NCI-H187 treated with DMSO at 0.1 percent for 48 hours (cell line): ENCODE data around the gene ANKRD60.

Experiments used
- DNase-seq: peaks from one replicate; lab custom pipeline; 2025; lab: John Stamatoyannopoulos, UW

The ANKRD60 gene, protein sequence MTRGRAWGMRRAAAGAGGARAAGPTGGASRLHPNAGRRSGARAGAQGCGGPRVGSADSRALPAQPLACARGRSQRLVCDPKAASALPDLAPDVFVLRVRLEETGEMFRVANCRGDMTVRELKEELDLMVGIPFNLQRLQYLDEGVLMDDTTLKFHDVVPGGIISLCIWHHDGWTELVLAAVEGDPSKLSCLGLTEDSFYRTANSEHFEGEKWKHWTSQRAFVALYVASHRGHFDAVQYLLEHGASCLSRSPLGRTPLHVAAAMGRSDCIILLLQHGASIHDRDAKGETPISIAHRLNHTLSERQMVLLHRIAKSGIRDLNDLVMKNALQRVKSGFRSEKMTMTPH

DNA sequence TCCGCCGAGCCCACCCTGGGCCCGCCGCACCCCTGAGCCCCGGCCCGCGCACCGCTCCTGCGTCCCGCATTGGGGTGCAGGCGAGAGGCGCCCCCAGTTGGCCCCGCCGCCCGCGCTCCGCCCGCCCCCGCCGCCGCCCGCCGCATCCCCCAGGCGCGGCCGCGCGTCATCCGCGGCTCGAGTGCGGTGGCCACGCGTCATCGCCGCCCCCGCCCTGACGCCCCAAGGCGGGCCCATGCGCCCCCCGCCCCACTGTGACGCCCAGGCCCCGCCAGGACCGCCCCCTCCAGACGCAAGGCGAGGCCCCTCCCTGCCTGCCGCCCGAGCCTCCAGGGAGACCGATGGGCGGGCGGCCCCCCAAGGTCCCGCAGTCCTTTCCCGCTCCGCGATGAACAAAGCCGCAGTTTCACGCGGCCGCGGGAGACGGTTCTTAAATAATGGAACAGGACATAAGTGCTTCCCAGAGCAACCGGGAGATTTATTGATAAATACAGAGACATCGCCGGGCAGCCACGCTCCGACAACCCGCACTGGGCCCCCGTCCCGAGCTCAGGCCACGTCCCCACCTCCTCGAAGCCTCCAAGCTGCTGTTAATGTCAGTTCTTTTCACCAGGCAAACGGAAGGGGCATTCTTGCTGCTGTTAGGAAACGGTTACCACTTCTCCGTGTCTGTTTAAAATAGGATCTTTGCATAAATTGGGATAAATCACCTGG lies at the start of gene ANKRD60:
TSS of gene ANKRD60 (minus strand) at position 170 of the 714 bp plus-strand sequence. CDS start at position 170, 0 bp downstream.
- no peak for DNase-seq

- peak; percentile 66 for DNase-seq
These were observed 49.4 kb upstream of the ANKRD60 start for GRCh38 chr20:58277578-58278472.

DNA sequence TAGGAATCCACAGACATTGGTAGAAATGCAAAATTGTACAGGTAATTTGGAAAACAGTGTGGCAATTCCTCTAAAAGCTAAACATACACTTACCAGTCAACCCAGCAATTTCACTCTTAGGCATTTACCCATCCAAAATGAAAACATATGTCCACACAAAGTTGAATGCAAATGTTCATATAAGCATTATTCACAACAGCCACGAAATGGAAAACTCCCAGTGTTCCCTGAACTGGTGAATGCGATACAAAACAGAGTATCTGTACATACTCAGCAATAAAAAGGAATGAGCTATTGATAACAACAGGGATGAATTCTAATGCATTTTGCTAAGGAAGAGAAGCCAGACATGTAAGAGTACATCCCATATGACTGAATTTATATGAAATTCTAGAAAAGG lies 48.7 kb upstream of the ANKRD60 start:
- DNase-seq: no peak

DNA sequence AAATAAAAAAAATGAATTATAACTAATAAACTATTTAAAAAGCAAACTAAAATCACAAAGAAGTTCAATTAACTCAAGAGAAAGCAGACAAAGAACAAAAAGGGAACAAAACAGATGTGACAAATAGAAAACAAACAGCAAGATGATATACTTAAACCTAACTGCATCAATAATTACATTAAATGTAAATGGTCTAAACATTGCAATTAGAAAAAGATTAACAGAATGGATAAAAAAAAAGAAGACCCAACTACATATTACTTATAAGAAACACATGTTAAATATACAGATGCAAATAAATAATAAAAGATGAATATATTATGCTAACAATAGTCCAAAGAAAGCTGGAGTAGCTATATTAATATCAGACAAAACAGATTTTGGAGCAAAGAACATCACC lies 45.9 kb upstream of the ANKRD60 start:
- DNase-seq: no peak

- DNase-seq: no peak
These were observed 43.3 kb upstream of the ANKRD60 start for GRCh38 chr20:58271606-58272351.

- DNase-seq: no peak
These were observed 40.6 kb upstream of the ANKRD60 start for GRCh38 chr20:58268936-58269619.

DNA sequence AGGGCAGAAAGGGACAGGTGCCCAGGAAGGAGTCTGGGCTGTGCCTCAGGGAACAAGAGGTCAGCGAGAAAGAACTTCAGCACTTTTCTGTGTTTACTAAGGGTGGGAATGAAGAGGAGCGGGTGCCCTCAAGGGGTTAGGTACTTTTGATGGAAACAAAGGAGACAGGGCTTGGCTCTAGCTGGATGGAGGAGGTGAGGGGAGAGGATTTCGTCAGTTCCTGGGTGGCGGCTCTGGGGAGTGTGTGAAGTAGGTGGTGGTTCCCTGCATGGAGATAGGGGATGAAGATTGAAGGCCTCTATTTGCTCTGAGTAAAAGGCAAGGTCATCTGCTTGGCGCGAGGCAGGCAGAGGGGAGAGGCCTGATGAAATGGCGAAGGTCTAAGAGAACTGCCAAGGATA lies 40.0 kb upstream of the ANKRD60 start:
- DNase-seq: no peak

DNA sequence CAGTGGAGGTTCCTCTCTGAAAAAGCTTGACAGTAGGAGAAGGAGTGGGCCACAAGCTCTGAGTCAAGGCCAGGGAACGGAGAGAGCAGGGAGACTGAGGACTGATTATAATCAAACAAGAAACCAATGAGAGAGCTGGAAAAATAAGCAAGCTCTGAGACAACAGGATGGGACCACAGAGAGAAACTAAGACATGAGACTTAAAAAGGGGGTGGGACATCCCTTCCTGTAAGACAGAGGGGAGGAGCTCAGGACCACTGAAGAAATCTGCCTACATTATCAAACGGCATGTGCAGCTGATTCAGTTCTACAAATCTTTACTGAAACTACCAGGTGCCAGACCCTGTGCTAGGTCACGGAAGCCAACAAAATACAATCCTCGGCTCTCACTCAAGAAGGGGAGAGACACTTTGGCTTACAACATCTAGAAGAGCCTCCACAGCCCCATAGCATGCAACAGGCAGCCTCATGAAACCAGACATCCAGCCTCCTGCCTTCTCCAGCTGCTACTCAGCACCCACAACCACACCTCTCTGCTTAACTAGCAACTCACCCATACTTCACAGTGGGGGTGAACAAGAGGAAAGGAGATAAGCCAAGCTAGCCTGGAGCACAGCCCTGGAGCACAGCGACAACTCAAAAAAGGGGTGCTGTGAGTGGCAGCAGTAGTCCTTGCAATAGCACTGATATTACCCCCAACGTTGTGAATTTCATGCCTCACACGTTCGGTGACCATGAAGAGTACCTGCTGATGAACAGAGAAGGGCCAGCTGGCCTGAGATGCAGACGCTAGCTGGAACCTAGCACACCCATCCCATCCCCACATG lies 39.1 kb upstream of the ANKRD60 start:
- no peak for DNase-seq

DNA sequence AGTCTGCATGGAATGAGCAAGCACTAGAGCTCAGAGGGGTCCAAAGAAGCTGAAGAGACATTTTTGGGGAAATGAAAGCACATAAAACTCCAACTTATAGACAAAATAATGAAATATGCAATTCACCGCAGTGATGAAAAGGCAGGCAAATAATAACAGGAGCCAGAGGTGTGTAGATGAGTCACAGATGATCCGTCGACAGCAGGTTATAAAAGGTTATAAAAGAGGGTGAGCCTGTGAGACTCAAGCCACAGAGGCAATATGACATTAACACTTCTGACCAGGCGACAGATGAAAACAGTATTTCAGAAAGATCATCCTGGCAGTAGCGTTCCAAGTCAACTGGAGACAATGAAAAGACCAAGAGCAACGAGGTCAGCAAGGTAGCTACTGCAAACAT lies 35.8 kb upstream of the ANKRD60 start:
- DNase-seq: no peak

- DNase-seq: no peak
These were observed 33.2 kb upstream of the ANKRD60 start for GRCh38 chr20:58261660-58262059.

DNA sequence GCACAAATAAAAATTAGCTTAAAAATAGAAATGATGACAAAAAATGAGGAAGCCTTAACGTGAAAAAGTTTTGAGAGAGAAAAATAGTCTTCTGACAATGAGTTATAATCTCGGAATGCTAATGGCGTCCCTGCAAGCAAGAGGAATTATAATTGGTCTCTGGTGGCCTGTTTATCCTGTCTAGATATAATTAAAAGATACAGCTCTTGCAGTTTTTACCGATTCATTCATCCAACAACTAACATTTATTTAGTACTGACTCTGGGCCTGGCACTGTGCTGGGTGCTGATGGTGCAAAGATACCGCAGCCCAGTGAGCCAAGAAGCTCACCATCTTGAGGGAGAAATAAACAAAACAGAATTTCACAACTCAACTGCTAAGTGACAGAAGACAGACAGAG lies 31.6 kb upstream of the ANKRD60 start:
- DNase-seq: no peak

DNA sequence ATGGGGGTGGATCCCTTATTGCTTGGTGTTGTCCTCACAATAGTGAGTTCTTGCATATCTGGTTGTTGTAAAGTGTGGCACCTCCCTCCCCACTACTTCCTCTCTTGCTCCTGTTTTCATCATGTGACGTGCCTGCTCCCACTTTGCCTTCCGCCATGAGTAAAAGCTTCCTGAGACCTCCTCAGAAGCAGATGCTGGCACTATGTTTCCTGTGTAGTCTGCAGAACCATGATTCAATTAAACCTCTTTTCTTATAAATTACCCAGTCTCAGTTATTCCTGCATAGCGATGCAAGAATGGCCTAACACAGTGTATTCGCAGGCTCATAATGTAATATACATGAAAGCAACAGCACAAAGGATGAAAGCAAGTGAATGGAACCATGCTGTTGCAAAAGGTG lies 28.4 kb upstream of the ANKRD60 start:
- DNase-seq: no peak

DNA sequence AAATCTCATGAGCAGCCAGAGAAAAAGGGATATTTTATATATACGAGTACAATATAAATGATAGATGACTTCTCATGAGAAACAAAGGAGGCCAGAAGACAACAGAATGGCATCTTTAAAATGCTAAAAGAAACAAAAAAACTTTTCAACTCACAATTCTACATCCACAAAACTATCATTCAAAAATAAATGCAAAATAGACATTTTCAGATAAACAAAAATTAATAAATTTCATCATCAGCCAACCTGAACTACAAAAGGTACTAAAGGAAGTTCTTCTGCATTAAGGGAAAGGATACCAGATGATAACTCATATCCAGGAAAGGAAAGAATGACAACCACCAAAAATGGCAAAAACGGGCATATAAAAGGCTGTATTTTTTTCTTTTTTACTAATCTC lies 27.9 kb upstream of the ANKRD60 start:
- DNase-seq: no peak

GRCh38 chr20:58254890-58255289 lies 26.4 kb upstream of the ANKRD60 start:
- no peak for DNase-seq

DNA sequence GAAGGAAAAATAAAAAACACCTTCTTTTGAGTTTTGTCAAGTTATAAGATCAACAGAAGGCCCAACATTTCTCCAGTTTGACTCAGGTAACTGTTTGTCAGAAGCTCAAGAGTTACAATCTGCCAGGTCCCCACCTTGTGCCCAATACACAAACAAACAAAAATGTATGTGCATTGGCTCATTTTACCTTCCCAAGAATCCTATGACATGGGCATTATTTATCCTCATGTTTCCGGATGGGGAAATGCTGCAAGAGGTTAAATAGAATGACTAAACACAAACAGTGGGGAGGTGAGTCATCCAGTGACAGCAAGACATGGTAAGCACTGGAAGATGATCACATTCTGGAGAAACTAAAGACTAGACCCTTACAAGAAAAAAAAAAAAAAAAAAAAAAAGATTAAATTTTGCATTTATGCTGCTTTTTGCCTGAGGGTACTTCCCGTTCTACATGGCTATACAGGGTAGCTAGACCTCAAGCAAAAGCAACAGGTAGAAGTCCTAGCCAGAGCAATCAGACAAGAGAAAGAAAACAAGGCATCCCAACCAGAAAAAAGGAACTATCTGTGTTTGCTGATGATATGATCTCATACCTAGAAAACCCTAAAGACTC lies 23.6 kb upstream of the ANKRD60 start:
- no peak for DNase-seq

DNA sequence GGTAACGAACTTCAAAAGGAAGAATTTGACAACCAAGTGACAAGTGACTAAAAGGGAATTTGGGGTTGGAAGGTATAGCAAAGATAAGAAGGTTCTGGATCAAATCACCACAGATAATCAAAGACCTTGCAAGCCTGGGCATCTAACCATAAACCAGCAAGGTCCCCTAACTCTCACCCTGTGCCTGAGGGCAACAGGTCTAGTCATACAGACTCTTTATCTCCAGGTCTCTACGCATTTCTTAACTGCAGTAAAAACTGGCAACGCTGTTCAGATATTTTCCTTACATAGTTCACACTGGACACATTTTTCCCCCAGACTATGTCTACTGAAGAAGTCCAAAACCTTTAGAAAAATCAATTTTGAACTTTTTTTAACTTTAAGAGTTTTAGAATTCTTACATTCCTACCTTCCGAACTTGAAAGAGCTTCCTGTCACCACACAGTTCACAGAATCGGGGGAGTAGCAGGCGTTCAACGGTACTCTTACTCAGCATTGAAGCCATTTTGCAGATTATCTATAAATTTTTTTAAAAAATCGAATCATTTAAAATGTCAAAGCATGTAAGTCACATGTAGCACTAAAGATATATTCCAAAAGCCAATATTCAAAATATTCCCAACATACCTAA lies 23.0 kb upstream of the ANKRD60 start:
- DNase-seq: no peak

DNA sequence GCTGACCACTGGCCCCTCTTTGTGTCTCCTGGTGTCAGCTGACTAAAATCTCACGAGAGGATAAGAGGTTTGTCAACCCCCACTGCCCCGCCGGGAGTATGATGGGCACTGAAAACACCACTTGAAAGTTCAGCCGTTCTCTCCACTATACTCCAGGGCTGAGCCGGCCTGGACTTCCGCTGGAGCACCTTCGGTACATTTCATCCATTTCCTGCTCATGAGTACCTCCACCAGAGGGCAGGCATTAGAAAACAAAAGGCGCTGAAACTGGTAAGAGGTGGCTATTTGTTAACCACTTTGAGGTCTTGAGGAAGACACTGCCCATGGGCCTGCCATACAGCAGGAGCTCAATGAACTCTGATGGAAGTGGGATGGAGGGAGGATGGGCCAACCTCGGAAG lies 17.9 kb upstream of the ANKRD60 start:
- no peak for DNase-seq

DNA sequence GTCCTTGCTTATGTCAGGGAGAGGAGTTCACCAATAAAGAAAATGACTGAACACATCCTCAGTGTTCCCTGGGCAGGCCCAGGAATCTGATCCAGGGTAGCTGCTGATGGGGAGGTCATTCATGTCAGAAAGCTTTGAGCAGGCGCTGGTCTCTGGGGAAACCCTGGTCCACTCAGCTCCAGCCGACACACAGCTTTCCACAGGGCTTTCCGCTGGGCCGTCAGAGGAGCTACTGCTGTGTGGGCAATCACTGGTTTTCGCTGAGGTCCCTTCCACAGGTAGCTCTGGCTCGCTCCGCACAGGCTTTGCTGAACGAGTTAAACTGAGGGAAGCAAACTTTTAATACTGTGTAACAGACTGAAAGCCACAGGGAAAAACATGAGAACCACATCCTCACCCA lies 17.5 kb upstream of the ANKRD60 start:
- DNase-seq: no peak

DNA sequence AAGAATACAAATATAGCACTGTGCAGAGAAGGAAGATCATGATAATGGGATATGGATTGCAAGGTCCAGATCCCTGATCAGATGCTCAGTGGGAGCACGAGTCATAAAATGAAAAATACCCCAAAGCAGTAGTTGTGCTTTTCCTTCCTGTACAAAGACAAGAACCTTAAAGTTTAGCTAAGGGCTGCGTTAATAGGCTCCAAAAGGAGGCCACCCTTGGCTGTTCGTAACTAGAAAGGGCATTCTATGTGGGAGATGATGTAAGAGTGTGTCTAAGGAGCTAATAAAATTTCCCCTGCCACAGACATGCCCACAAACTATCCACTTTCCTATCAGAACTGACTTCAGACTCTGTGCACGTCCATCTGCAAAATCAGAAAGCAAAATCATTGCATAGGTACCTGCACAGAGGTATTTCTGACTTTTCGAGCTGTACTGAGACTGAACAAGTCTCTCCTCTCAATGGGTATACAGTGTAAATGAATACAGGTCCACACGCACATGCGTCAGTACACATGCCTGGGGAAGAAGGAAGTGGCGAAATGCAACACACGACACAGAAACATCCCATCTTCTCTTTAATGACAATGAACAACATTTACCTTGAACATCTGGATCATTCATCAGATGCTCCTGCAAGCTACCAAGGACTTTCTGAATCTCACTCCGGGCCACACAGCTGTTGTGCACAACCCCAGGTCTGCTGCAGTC lies 16.9 kb upstream of the ANKRD60 start:
- no peak for DNase-seq
